Neutrophil (primary cell): ENCODE data around the gene APBB1.

Experiments
- H3K27ac ChIP-seq: fragments of 200-600 bp; sonication (generic); 2 replicates; pipeline ENCODE4 v1.5.1; 2016; ENCODE audit warnings: mild to moderate bottlenecking, moderate library complexity
- H3K27me3 ChIP-seq: fragments of 200-600 bp; sonication (generic); 2 replicates; pipeline ENCODE4 v1.6.0; 2016; ENCODE audit warnings: mild to moderate bottlenecking
- H3K36me3 ChIP-seq: fragments of 200-600 bp; sonication (generic); 2 replicates; pipeline ENCODE4 v1.5.1; 2017
- H3K4me1 ChIP-seq, 2 experiments: fragments of 200-600 bp in 1 of 2; sonication (generic) in 1 of 2; 1 replicate in 1 of 2; 2 replicates in 1 of 2; pipeline versions ENCODE4 v1.5.1 to v1.6.1; 2013 to 2016; ENCODE audit warnings: low read depth in 1 of 2, low read length in 1 of 2, mild to moderate bottlenecking in 1 of 2, moderate library complexity in 1 of 2; ENCODE audit not compliant: control insufficient read depth in 1 of 2, insufficient read depth in 1 of 2
- H3K4me3 ChIP-seq, 2 experiments: fragments of 200-600 bp in 1 of 2; sonication (generic) in 1 of 2; 1 replicate in 1 of 2; 2 replicates in 1 of 2; pipeline ENCODE4 v1.5.1; 2013 to 2016; ENCODE audit warnings: low read depth in 1 of 2, low read length in 1 of 2, mild to moderate bottlenecking in 1 of 2, moderate library complexity in 1 of 2
- H3K9me3 ChIP-seq: fragments of 200-600 bp; sonication (generic); 2 replicates; pipeline ENCODE4 v1.5.1; 2016
- CTCF ChIP-seq: fragments of 200-600 bp; sonication (generic); IDR thresholded peaks from 2 replicates; pipeline ENCODE4 v1.5.1; 2016; ENCODE audit warnings: antibody characterized with exemption

The APBB1 gene

GRCh38 chr11:6345366-6345765 lies 73.5 kb downstream of the APBB1 start:
- Histone ChIP-seq H3K27ac (no peak overlapping the region), H3K9me3 (no peaks in the 10 kb centered on the region), H3K4me1 (no peaks in the 10 kb centered on the region), H3K27me3 (peaks cover 10% of the 10 kb centered on the region), H3K36me3 (no peaks in the 10 kb centered on the region), H3K4me3 (no peak overlapping the region)
- no peak for TF ChIP-seq CTCF
